A673 (cell line): ENCODE results near the gene PGAM1. TPM values are rescaled to one million over a fixed set of nuclear protein-coding genes. Genes with fewer than 3 reads are reported as not detected.

Source experiments
- BruUV-seq: library from RNA; stranded (reverse); fragments of 400-500 nt; replicated peaks from 2 replicates; lab custom pipeline; 2021; lab: Mats Ljungman, UMichigan
- CTCF ChIA-PET: fragments of 300-600 bp; sonication (Branson Sonifier 250); formaldehyde crosslinking; loops from one replicate; lab custom pipeline; 2022; ENCODE audit warnings: antibody characterized with exemption; lab: Charles Lee
- POLR2A ChIA-PET: fragments of 300-600 bp; sonication (Branson Sonifier 250); formaldehyde crosslinking; loops from one replicate; lab custom pipeline; 2022; ENCODE audit warnings: antibody characterized with exemption; ENCODE audit not compliant: low non-redundant PET; lab: Charles Lee
- DNase-seq: peaks from one replicate; pipeline ENCODE4 v3.0.0-alpha.2; 2015; ENCODE audit warnings: low spot score
- H3K27ac ChIP-seq: fragments of 200-600 bp; sonication (generic); 2 replicates; pipeline ENCODE4 v1.5.1; 2016; ENCODE audit warnings: mixed run types, low read depth, mild to moderate bottlenecking, mixed read lengths, antibody characterized with exemption, low read length; ENCODE audit not compliant: poor library complexity, severe bottlenecking
- H3K27me3 ChIP-seq: fragments of 200-600 bp; sonication (generic); replicated peaks from 2 replicates; pipeline ENCODE4 v1.6.1; 2017; ENCODE audit warnings: mixed run types, low read depth, mild to moderate bottlenecking, mixed read lengths, antibody characterized with exemption, low read length; ENCODE audit not compliant: insufficient read depth, poor library complexity
- H3K36me3 ChIP-seq: fragments of 200-600 bp; sonication (generic); 2 replicates; pipeline ENCODE4 v1.6.1; 2016; ENCODE audit warnings: mixed run types, mild to moderate bottlenecking, mixed read lengths, antibody characterized with exemption, low read length; ENCODE audit not compliant: insufficient read depth, poor library complexity, severe bottlenecking
- H3K4me1 ChIP-seq: fragments of 200-600 bp; sonication (generic); 2 replicates; pipeline ENCODE4 v1.6.1; 2017; ENCODE audit warnings: mixed run types, mild to moderate bottlenecking, mixed read lengths, antibody characterized with exemption, low read length; ENCODE audit not compliant: insufficient read depth, poor library complexity, severe bottlenecking
- H3K4me3 ChIP-seq: fragments of 200-600 bp; sonication (generic); 2 replicates; pipeline ENCODE4 v1.5.1; 2016; ENCODE audit warnings: low read depth, mixed run types, mild to moderate bottlenecking, mixed read lengths, low read length; ENCODE audit not compliant: poor library complexity, severe bottlenecking
- H3K9me3 ChIP-seq: fragments of 200-600 bp; sonication (generic); 2 replicates; pipeline ENCODE4 v1.6.1; 2016; ENCODE audit warnings: mixed run types, low read depth, mild to moderate bottlenecking, mixed read lengths, antibody characterized with exemption, low read length; ENCODE audit not compliant: poor library complexity, severe bottlenecking
- EZH2 ChIP-seq: fragments of 200-600 bp; sonication (generic); IDR thresholded peaks from 2 replicates; pipeline ENCODE4 v1.6.1; 2017; ENCODE audit warnings: borderline replicate concordance, low read depth, mild to moderate bottlenecking, mixed read lengths, antibody characterized with exemption, low read length; ENCODE audit not compliant: poor library complexity, severe bottlenecking
- intact Hi-C: fragments of 100-400 bp; cut with micrococcal nuclease; formaldehyde crosslinking; loops from one replicate; pipeline ENCODE4 v1.10.0; 2022; ENCODE audit not compliant: unreplicated experiment
- total RNA-seq: library from RNA; stranded (reverse); gene quantifications from 2 replicates; pipeline ENCODE4 v1.2.3, GENCODE V29; 2021
- TF ChIP-seq, protein P1 (sequence below): fragments of 300-800, 200-600 bp; sonication (generic); conservative IDR thresholded peaks from 2 replicates; pipeline ENCODE4 v1.5.1; 2017; ENCODE audit warnings: low read depth, mild to moderate bottlenecking, antibody characterized with exemption, low read length, moderate library complexity, mixed read lengths

The PGAM1 gene
- total RNA-seq, 1 experiment from 2014 or later, result 668 TPM

- ChIA-PET CTCF (no interaction called here), POLR2A (no interaction called here)
- DNase-seq, result peak; percentile 51
- Histone ChIP-seq H3K27ac (peak overlapping the region; percentile 91), H3K4me3 (peak overlapping the region; percentile 79), H3K4me1 (peaks cover 10% of the 10 kb centered on the region), H3K9me3 (no peaks in the 10 kb centered on the region), H3K27me3 (no peaks in the 10 kb centered on the region), H3K36me3 (peaks cover 48% of the 10 kb centered on the region)
- no peak for TF ChIP-seq EZH2
- TF ChIP-seq, protein P1, sequence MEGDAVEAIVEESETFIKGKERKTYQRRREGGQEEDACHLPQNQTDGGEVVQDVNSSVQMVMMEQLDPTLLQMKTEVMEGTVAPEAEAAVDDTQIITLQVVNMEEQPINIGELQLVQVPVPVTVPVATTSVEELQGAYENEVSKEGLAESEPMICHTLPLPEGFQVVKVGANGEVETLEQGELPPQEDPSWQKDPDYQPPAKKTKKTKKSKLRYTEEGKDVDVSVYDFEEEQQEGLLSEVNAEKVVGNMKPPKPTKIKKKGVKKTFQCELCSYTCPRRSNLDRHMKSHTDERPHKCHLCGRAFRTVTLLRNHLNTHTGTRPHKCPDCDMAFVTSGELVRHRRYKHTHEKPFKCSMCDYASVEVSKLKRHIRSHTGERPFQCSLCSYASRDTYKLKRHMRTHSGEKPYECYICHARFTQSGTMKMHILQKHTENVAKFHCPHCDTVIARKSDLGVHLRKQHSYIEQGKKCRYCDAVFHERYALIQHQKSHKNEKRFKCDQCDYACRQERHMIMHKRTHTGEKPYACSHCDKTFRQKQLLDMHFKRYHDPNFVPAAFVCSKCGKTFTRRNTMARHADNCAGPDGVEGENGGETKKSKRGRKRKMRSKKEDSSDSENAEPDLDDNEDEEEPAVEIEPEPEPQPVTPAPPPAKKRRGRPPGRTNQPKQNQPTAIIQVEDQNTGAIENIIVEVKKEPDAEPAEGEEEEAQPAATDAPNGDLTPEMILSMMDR, result no peak
- BruUV-seq, result no TSS peak
- intact Hi-C loops, result no loop called here
Observed at GRCh38 chr10:97426776-97427570, 982 bp downstream of the PGAM1 start.

GRCh38 chr10:97427571-97428179 lies 1.7 kb downstream of the PGAM1 start:
- H3K27ac ChIP-seq, result peak overlapping the region; percentile 91
- intact Hi-C loops, result no loop called here
- ChIA-PET CTCF (no interaction called here), POLR2A (no interaction called here)
- H3K4me1 ChIP-seq, result peaks cover 10% of the 10 kb centered on the region
- TSS peak; percentile 38 for BruUV-seq
- no peaks in the 10 kb centered on the region for H3K9me3 ChIP-seq
- DNase-seq, result peak; percentile 42
- TF ChIP-seq EZH2, result no peak
- TF ChIP-seq, protein P1, result no peak
- peaks cover 51% of the 10 kb centered on the region for H3K36me3 ChIP-seq
- no peaks in the 10 kb centered on the region for H3K27me3 ChIP-seq
- H3K4me3 ChIP-seq, result peak overlapping the region; percentile 79

DNA sequence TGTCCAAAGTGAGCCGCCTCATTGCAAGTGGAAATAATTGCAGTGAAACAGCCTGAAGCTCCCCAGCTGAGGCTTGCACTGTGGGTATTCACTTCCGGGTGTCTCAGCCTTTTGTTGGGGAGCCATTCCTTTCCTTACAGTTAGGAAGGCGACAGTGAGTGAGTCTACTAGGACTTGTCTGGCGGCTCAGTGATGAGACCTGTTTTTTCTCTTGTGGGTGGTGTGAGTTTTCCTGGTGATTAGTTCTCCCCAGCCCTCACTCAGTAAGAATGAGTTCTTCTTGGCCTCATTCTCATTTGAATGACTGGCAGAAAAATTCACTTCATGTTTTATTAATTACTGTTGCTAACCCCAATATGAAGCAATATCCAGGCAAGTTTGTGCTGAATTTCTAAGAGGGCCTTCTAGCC lies 2.6 kb downstream of the PGAM1 start:
- H3K4me1 ChIP-seq, result peaks cover 10% of the 10 kb centered on the region
- CTCF ChIA-PET, result no interaction called here
- peak overlapping the region; percentile 91 for H3K27ac ChIP-seq
- BruUV-seq, result no TSS peak
- peak overlapping the region; percentile 79 for H3K4me3 ChIP-seq
- no peaks in the 10 kb centered on the region for H3K9me3 ChIP-seq
- POLR2A ChIA-PET, result no interaction called here
- peaks cover 55% of the 10 kb centered on the region for H3K36me3 ChIP-seq
- peak; percentile 68 for DNase-seq
- intact Hi-C loops, result no loop called here
- no peak for TF ChIP-seq EZH2
- TF ChIP-seq, protein P1, result no peak
- H3K27me3 ChIP-seq, result no peaks in the 10 kb centered on the region
